Fibroblast of peridontal ligament (primary cell): ENCODE measurements around the gene CCDC89.

Experiments
- DNase-seq: peaks from one replicate; pipeline ENCODE4 v3.0.0-alpha.2; 2010; ENCODE audit errors: extremely low read depth

Gene CCDC89

DNA sequence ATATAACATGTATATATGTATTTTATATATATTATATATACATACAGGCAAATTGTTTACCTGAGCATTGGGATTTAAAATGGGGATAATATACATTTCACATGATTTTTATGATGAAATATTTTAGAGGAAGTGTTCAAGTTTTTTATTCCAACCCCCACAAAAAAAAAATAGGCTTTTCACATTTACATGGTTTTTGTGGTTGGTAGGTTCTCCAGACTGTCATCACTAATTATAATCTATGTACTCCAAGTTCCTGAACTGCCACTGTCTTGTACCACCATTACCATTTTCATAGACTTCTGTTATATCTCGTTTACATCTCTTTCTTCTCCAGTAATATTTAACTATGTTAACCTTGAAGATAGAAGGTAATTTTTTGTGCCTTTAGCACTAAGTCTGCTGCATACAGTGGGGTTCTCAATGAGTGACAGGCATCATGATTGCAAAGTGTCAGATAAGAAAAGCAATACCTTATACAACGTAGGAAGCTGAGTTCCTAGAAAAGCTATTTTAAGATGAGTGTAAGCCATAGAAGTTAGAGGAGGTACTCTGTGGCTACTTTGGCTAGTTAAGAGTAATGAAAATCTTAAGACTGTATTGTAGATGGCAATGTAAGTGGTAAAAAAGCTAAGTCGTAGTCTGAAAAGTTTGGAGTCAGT lies 33.1 kb downstream of the CCDC89 start:
- DNase-seq = no peak

DNA sequence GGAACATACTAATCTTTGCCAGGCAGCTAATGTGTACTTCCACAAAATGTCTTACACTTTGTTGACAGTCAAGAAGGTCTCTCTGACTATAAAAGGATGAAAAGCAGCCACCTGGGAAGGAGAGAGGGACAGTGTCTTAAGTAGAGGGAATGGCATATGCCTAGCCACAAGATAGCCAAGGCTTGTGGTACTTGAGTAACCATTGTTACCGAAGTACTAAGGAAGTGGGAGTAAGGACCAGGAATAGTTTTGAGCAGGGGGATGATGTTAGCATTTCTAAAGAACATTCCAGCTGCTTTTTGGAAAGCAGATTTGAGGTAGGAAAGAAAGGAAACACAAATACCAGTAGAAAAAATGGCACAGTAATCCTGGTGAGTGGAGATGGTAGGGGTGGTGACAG lies 34.9 kb downstream of the CCDC89 start:
- no peak for DNase-seq

DNA sequence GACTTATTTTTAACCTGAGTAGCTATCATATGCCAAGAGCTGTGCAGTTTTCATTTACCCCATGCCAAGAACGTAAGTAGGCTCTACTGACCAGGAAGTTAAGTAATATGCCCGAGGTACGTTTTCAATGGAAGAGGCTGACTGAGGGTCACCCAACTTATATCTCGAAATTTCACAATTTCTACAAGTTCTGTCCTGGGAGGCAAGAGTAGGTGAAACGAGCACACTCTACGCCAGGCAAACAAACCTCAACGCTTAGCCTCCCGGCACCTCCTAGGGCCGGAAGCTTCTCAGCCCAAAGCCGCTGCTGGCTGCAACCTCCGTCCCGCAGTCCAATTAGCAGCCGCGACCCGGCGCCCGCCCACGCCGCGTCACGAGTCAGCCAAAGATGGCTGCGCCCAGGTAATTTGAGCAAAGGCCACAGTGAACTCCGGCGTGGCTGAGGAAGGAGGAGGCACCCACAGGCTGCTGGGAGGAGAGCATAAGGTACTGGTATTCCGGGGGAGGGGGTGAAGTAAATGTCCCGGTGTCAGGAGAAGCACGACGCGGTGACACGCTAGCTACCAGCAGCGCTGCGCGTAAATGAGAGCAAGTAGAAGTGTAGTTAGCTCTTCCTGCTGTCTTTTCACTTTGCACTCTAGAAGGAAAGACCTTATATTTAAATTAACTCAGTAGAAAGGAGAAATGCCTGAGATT lies 38.2 kb downstream of the CCDC89 start, which contains the start of gene TMEM126A:
TSS of gene TMEM126A (plus strand) at position 364 of the 696 bp plus-strand sequence. CDS start 2,289 bp downstream, outside the sequence.
- DNase-seq = peak; percentile 71

DNA sequence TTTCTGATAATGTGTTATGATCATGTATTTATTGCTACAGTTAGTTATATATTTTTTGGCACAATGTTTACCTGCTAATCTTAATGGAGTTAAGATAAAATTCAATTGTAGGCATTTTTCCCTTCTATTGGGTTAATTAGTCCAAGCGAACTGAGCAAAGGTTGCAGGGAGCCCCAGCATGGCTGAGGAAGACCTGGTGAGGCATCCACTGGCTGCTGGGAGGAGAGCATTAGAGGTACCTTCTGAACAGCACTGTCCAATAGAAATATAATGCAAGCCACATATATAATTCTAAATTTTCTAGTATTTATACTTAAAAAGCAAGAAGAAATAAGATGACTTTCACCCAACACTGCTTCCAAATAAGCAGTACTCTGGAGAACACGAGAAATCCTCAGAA lies 38.9 kb downstream of the CCDC89 start:
- no peak for DNase-seq

DNA sequence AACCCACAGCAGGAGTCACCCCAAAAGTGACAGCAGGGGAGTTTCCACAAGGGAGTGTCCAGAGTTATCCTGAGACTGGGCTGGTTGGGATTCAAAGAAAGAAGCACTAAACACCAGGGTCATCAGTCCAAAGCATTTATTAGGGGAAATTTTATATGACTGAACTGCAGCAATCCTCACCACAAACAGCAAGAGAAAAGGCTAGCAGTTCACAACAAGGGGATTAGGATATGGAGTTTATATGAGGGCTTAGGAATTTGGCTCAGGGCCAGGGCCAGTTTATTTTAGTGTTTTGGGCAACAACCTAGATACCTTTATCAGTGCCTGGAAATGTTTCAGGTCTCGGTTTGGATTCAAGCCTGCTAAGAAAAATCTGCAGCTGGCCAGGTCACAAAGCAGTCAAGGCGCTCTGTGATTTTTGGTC lies 42.8 kb downstream of the CCDC89 start:
- DNase-seq = no peak

DNA sequence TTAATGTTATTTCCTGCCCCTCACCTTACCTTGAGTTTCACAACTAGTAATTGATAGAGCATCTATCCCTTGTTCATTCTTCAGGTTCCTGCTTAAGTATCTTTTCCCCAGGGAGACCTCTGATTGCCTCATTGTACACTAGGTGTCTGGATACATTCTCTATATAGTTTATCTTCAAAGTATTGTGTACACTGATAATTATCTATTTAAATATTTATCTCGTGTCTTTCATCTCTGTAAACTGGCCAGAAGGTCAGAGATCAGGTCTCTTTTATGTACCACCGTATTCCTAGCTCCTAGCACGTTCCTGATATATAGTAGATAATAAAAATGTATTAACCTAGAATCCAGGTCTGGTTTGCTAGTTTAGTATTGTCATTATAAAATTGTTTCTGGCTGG lies 51.2 kb downstream of the CCDC89 start:
- DNase-seq = no peak
